GM12801 (cell line): Measurements from ENCODE around the gene ADM.

ENCODE experiments used
- TF ChIP-seq, protein P1 (sequence below): IDR thresholded peaks from one replicate; pipeline ENCODE4 v1.5.1; 2011; ENCODE audit warnings: control low read depth; ENCODE audit not compliant: insufficient read length; ENCODE audit errors: extremely low read depth

The ADM gene

DNA sequence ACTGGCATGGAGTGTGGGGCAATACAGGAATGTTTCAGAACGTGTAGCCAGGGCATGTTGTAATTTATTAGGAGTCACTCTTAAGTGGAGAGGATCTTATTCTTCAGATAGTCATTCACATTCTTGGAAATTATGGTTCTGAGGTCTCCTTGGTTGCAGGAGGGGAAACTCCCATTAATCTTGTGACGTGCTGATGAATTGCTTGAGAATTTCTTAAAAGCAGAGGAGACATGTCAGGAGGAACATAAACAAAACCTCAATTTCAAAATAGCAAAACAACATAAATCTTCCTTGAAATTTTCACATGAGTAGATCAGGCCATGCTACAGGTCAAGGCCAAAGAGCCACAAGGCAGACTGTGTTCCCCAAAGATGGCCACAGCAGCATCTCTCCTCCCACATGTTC lies 50.4 kb downstream of the ADM start:
- TF ChIP-seq, protein P1, sequence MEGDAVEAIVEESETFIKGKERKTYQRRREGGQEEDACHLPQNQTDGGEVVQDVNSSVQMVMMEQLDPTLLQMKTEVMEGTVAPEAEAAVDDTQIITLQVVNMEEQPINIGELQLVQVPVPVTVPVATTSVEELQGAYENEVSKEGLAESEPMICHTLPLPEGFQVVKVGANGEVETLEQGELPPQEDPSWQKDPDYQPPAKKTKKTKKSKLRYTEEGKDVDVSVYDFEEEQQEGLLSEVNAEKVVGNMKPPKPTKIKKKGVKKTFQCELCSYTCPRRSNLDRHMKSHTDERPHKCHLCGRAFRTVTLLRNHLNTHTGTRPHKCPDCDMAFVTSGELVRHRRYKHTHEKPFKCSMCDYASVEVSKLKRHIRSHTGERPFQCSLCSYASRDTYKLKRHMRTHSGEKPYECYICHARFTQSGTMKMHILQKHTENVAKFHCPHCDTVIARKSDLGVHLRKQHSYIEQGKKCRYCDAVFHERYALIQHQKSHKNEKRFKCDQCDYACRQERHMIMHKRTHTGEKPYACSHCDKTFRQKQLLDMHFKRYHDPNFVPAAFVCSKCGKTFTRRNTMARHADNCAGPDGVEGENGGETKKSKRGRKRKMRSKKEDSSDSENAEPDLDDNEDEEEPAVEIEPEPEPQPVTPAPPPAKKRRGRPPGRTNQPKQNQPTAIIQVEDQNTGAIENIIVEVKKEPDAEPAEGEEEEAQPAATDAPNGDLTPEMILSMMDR = no peak

DNA sequence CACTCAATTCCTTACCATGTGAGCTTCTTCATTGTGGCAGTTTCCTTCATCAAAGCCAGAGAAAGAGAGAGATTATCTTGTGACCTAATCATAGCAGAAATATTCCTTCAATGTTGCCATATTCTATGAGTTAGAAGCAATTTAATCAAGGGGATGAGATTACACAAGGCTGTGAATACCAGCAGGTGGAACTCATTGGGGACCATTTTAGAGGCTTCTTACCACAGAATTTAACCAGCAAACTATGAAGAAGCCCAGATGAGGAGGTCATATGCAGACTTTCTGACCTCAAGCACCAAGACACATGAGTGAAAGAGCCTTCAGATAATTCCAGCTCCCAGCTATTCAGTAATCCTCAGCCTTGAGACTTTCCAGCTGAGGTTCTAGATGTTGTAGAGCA lies 51.3 kb downstream of the ADM start:
- TF ChIP-seq, protein P1 = no peak
